HepG2 (cell line): ENCODE results near the gene RERE. TPM values are rescaled to one million over a fixed set of nuclear protein-coding genes. Genes with fewer than 3 reads are reported as not detected.

Experiments
- ATAC-seq: fragments of 200-7000 bp; cut with Tn5 transposase; 3 replicates; pipeline ENCODE4 v1.9.1; 2020; ENCODE audit warnings: mild to moderate bottlenecking, moderate library complexity
- BruUV-seq: library from RNA; stranded (reverse); fragments of 400-500 nt; replicated peaks from 2 replicates; lab custom pipeline; 2021; lab: Mats Ljungman, UMichigan
- CTCF ChIA-PET: fragments of 300-600 bp; formaldehyde crosslinking; extraction: SDS; loops from one replicate; lab custom pipeline; 2021; ENCODE audit warnings: low total read pairs, inconsistent platforms, low intra/inter-chr PET ratio; lab: Yijun Ruan, JAX
- POLR2A ChIA-PET: fragments of 350-600 bp; sonication (Branson Sonifier 250); formaldehyde crosslinking; loops from one replicate; lab custom pipeline; 2020; ENCODE audit warnings: antibody characterized with exemption, inconsistent platforms; lab: Yijun Ruan, JAX
- DNase-seq: peaks from one replicate; pipeline ENCODE4 v3.0.0-alpha.2; 2015; ENCODE audit warnings: low spot score
- FAIRE-seq: peaks from 3 replicates; lab custom pipeline; 2011; peaks lifted over from hg19 to GRCh38; lab: Jason Lieb, UNC
- H2AFZ ChIP-seq: one replicate; pipeline ENCODE4 v1.6.1; 2011; ENCODE audit warnings: low read length, inconsistent platforms
- H3K27ac ChIP-seq: fragments of 300-600 bp; 3 replicates; pipeline ENCODE4 v1.8.0; 2011; ENCODE audit warnings: mixed run types, mild to moderate bottlenecking, mixed read lengths, low read length, inconsistent platforms; ENCODE audit not compliant: insufficient read depth; ENCODE audit errors: extremely low read length
- H3K27me3 ChIP-seq, 2 experiments: fragments of 200-600 bp in 1 of 2; 2 replicates in 1 of 2; 3 replicates in 1 of 2; pipeline versions ENCODE4 v1.6.0 to v1.8.0; 2011; ENCODE audit warnings: low read length in 2 of 2, mild to moderate bottlenecking in 2 of 2, moderate library complexity in 2 of 2, inconsistent platforms in 1 of 2; ENCODE audit not compliant: insufficient read depth in 2 of 2, control insufficient read depth in 1 of 2
- H3K36me3 ChIP-seq, 2 experiments: fragments of 200-600 bp in 1 of 2; replicated peaks in 1 of 2; 2 replicates in 1 of 2; 3 replicates in 1 of 2; pipeline versions ENCODE4 v1.5.1 to v1.8.0; 2011; ENCODE audit warnings: low read length in 2 of 2, inconsistent platforms in 1 of 2; ENCODE audit not compliant: insufficient read depth in 2 of 2, control insufficient read depth in 1 of 2
- H3K4me1 ChIP-seq: 2 replicates; pipeline ENCODE4 v1.5.1; 2012; ENCODE audit warnings: low read length, inconsistent platforms; ENCODE audit not compliant: insufficient read depth
- H3K4me2 ChIP-seq: 2 replicates; pipeline ENCODE4 v1.6.0; 2011; ENCODE audit warnings: low read depth, low read length, inconsistent platforms
- H3K4me3 ChIP-seq, 3 experiments: fragments of 200-600 bp in 1 of 3; sonication (generic), shearing (Covaris generic) in 1 of 3; replicated peaks in 1 of 3; 2 replicates each; pipeline ENCODE4 v1.5.1; 2011 to 2016; ENCODE audit warnings: low read length in 3 of 3, inconsistent platforms in 2 of 3, low read depth in 2 of 3, mild to moderate bottlenecking in 2 of 3, control low read depth in 1 of 3, mixed read lengths in 1 of 3; ENCODE audit not compliant: insufficient read depth in 1 of 3
- H3K79me2 ChIP-seq: one replicate; pipeline ENCODE4 v1.6.1; 2011; ENCODE audit warnings: low read length, inconsistent platforms; ENCODE audit not compliant: insufficient read depth
- H3K9ac ChIP-seq: 2 replicates; pipeline ENCODE4 v1.6.0; 2011; ENCODE audit warnings: mild to moderate bottlenecking, low read depth, low read length, inconsistent platforms; ENCODE audit not compliant: insufficient read depth
- H3K9me3 ChIP-seq: 2 replicates; pipeline ENCODE4 v1.5.1; 2012; ENCODE audit warnings: mild to moderate bottlenecking, low read length
- H4K20me1 ChIP-seq: 2 replicates; pipeline ENCODE4 v1.6.0; 2011; ENCODE audit warnings: inconsistent platforms, mild to moderate bottlenecking, low read length, moderate library complexity; ENCODE audit not compliant: insufficient read depth
- HNRNPL ChIP-seq: fragments of 200-400 bp; formaldehyde crosslinking; IDR thresholded peaks from 2 replicates; pipeline ENCODE4 v1.6.1; 2017; ENCODE audit warnings: mild to moderate bottlenecking, low read depth, low read length
- MYNN ChIP-seq: sonication (generic); formaldehyde crosslinking; IDR thresholded peaks from 2 replicates; pipeline ENCODE4 v1.4.0; 2020; ENCODE audit warnings: mild to moderate bottlenecking, low read depth, missing genetic modification reagents
- PAX8 ChIP-seq: sonication (generic); formaldehyde crosslinking; IDR thresholded peaks from 2 replicates; pipeline ENCODE4 v1.8.0; 2022; ENCODE audit warnings: mild to moderate bottlenecking, missing genetic modification reagents, borderline replicate concordance
- STAG1 ChIP-seq: sonication (generic); formaldehyde crosslinking; IDR thresholded peaks from 2 replicates; pipeline ENCODE4 v1.4.0; 2020; ENCODE audit warnings: missing genetic modification reagents
- ZFP36L2 ChIP-seq: sonication (generic); formaldehyde crosslinking; IDR thresholded peaks from 2 replicates; pipeline ENCODE4 v1.4.0; 2020; ENCODE audit warnings: missing genetic modification reagents
- ZFY ChIP-seq: sonication (generic); formaldehyde crosslinking; IDR thresholded peaks from 2 replicates; pipeline ENCODE4 v1.4.0; 2020; ENCODE audit warnings: missing genetic modification reagents
- ZNF235 ChIP-seq: sonication (generic); formaldehyde crosslinking; IDR thresholded peaks from 2 replicates; pipeline ENCODE4 v1.8.1; 2023; ENCODE audit warnings: mild to moderate bottlenecking, missing genetic modification reagents, borderline replicate concordance
- ZNF768 ChIP-seq: sonication (generic); formaldehyde crosslinking; IDR thresholded peaks from 2 replicates; pipeline ENCODE4 v1.4.0; 2020; ENCODE audit warnings: missing genetic modification reagents
- WGBS: methylation state at CpG from one replicate; pipeline ENCODE4 v1.1.6; 2017; ENCODE audit warnings: low lambda C conversion rate; 5-methylcytosine and 5-hydroxymethylcytosine counted together
- in situ Hi-C: cut with HindIII; loops from 2 replicates; pipeline ENCODE4 v1.10.0; 2017; ENCODE audit warnings: low pct_unique_long_range_greater_than_20kb; ENCODE audit not compliant: extremely low pct_ligation_motif_present
- intact Hi-C: fragments of 100-400 bp; cut with micrococcal nuclease; formaldehyde crosslinking; loops from one replicate; pipeline ENCODE4 v1.10.0; 2022; ENCODE audit not compliant: unreplicated experiment
- polyA plus RNA-seq, 8 experiments: library from polyadenylated mRNA; depleted of rRNA in 3 of 8; stranded (reverse) in 7 of 8; unstranded in 1 of 8; fragments of >200 nt; fragmentation: Illumina TruSeq in 4 of 8; extraction: Trizol in 4 of 8; gene quantifications; 2 replicates each; pipeline versions ENCODE4 v1.2.1 to v1.2.3, GENCODE V29; 2011 to 2016; ENCODE audit warnings: low read depth in 4 of 8, missing spikeins in 1 of 8, mixed read lengths in 1 of 8; ENCODE audit not compliant: insufficient read depth in 1 of 8
- total RNA-seq, 5 experiments: library from RNA; depleted of rRNA; stranded (reverse); fragments of >200 nt; fragmentation: Illumina TruSeq; extraction: Trizol; gene quantifications; 2 replicates each; pipeline ENCODE4 v1.2.3, GENCODE V29; 2016; ENCODE audit warnings: low read depth in 1 of 5
- TF ChIP-seq, protein P1 (sequence below): sonication (generic); formaldehyde crosslinking; IDR thresholded peaks from 2 replicates; pipeline ENCODE4 v1.4.0; 2020; ENCODE audit warnings: mild to moderate bottlenecking, missing genetic modification reagents
- TF ChIP-seq, protein P2 (sequence below): sonication (generic); formaldehyde crosslinking; IDR thresholded peaks from 2 replicates; pipeline ENCODE4 v1.5.0; 2020; ENCODE audit warnings: mild to moderate bottlenecking, missing genetic modification reagents
- TF ChIP-seq, protein P3 (sequence below): sonication (generic); formaldehyde crosslinking; IDR thresholded peaks from 2 replicates; pipeline ENCODE4 v1.5.0; 2020; ENCODE audit warnings: mild to moderate bottlenecking, missing genetic modification reagents, moderate library complexity
- TF ChIP-seq, protein P4 (sequence below): sonication (generic); formaldehyde crosslinking; IDR thresholded peaks from 2 replicates; pipeline ENCODE4 v1.4.0; 2020; ENCODE audit warnings: missing genetic modification reagents, borderline replicate concordance
- TF ChIP-seq, protein P5 (sequence below): sonication (generic); formaldehyde crosslinking; IDR thresholded peaks from 2 replicates; pipeline ENCODE4 v1.5.1; 2020; ENCODE audit warnings: mild to moderate bottlenecking, missing genetic modification reagents, moderate library complexity

Gene RERE
- total and polyA plus RNA-seq, 2 of the 13 experiments (the other 11 are each of a cell fraction or from before 2014, with no cell fraction given), result 18.3 to 21.9 TPM

DNA sequence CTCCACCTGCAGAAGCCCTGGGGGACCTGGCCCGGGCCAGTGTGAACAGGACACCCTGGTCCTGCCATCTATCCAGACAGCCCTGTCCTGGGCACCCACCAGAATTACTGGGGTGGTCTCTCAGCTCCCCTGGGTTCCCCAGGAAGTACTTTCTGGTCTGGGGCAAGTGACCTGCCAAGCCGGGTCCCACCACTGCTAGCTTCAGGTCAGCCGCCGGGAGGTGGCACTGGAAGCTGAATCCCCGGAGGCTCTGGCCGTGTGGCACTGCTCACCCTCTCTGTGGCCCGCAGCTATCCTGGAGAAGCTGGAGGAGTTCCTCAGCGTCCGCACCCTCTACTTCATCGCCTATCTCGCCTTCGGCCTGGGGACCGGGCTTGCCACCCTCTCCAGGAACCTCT is 478.2 kb downstream of the RERE start:
- no peak overlapping the region for H3K9ac ChIP-seq
- H2AFZ ChIP-seq, result no peak overlapping the region
- FAIRE-seq, result no peak
- BruUV-seq, result no TSS peak
- ChIA-PET CTCF (no interaction called here), POLR2A (interaction anchor here (0.7 kb wide), 1 partner anchor 8 kb away, joined by 3 read pairs; no protein-coding TSS in a partner anchor)
- no peaks in the 10 kb centered on the region for H3K36me3 ChIP-seq
- 48% methylated on average over 9 of the region's 13 CpGs for WGBS
- H4K20me1 ChIP-seq, result no peaks in the 10 kb centered on the region
- H3K4me1 ChIP-seq, result peaks cover 23% of the 10 kb centered on the region
- H3K27ac ChIP-seq, result no peak overlapping the region
- no peak for DNase-seq
- no peaks in the 10 kb centered on the region for H3K79me2 ChIP-seq
- in situ Hi-C loops (no loop called here), intact Hi-C loops (no loop called here)
- peak overlapping the region; percentile 23; the same call in 1 of the 2 replicates for H3K4me2 ChIP-seq
- H3K27me3 ChIP-seq, result peaks cover 5 to 35% of the 10 kb centered on the region in 2 experiments; a peak in 4 of 5 replicates
- peak; percentile 17 for ATAC-seq
- no peak overlapping the region for H3K4me3 ChIP-seq
- H3K9me3 ChIP-seq, result no peaks in the 10 kb centered on the region
- TF ChIP-seq, protein P1, sequence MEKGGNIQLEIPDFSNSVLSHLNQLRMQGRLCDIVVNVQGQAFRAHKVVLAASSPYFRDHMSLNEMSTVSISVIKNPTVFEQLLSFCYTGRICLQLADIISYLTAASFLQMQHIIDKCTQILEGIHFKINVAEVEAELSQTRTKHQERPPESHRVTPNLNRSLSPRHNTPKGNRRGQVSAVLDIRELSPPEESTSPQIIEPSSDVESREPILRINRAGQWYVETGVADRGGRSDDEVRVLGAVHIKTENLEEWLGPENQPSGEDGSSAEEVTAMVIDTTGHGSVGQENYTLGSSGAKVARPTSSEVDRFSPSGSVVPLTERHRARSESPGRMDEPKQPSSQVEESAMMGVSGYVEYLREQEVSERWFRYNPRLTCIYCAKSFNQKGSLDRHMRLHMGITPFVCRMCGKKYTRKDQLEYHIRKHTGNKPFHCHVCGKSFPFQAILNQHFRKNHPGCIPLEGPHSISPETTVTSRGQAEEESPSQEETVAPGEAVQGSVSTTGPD (CRISPR knock-in tag), result no peak
- TF ChIP-seq ZFP36L2 (CRISPR knock-in tag), result no peak
- TF ChIP-seq ZNF768 (CRISPR knock-in tag), result peak; percentile 35; the same call in 1 of the 2 replicates
- TF ChIP-seq, protein P2, sequence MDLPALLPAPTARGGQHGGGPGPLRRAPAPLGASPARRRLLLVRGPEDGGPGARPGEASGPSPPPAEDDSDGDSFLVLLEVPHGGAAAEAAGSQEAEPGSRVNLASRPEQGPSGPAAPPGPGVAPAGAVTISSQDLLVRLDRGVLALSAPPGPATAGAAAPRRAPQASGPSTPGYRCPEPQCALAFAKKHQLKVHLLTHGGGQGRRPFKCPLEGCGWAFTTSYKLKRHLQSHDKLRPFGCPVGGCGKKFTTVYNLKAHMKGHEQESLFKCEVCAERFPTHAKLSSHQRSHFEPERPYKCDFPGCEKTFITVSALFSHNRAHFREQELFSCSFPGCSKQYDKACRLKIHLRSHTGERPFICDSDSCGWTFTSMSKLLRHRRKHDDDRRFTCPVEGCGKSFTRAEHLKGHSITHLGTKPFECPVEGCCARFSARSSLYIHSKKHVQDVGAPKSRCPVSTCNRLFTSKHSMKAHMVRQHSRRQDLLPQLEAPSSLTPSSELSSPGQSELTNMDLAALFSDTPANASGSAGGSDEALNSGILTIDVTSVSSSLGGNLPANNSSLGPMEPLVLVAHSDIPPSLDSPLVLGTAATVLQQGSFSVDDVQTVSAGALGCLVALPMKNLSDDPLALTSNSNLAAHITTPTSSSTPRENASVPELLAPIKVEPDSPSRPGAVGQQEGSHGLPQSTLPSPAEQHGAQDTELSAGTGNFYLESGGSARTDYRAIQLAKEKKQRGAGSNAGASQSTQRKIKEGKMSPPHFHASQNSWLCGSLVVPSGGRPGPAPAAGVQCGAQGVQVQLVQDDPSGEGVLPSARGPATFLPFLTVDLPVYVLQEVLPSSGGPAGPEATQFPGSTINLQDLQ (CRISPR knock-in tag), result no peak
- TF ChIP-seq, protein P3, sequence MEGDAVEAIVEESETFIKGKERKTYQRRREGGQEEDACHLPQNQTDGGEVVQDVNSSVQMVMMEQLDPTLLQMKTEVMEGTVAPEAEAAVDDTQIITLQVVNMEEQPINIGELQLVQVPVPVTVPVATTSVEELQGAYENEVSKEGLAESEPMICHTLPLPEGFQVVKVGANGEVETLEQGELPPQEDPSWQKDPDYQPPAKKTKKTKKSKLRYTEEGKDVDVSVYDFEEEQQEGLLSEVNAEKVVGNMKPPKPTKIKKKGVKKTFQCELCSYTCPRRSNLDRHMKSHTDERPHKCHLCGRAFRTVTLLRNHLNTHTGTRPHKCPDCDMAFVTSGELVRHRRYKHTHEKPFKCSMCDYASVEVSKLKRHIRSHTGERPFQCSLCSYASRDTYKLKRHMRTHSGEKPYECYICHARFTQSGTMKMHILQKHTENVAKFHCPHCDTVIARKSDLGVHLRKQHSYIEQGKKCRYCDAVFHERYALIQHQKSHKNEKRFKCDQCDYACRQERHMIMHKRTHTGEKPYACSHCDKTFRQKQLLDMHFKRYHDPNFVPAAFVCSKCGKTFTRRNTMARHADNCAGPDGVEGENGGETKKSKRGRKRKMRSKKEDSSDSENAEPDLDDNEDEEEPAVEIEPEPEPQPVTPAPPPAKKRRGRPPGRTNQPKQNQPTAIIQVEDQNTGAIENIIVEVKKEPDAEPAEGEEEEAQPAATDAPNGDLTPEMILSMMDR, result peak; percentile 31
- TF ChIP-seq ZFY (CRISPR knock-in tag), result no peak
- peak; percentile 19; the same call in 1 of the 2 replicates for TF ChIP-seq STAG1
- TF ChIP-seq, protein P4, sequence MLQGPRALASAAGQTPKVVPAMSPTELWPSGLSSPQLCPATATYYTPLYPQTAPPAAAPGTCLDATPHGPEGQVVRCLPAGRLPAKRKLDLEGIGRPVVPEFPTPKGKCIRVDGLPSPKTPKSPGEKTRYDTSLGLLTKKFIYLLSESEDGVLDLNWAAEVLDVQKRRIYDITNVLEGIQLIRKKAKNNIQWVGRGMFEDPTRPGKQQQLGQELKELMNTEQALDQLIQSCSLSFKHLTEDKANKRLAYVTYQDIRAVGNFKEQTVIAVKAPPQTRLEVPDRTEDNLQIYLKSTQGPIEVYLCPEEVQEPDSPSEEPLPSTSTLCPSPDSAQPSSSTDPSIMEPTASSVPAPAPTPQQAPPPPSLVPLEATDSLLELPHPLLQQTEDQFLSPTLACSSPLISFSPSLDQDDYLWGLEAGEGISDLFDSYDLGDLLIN (CRISPR knock-in tag), result no peak
- TF ChIP-seq PAX8 (CRISPR knock-in tag), result no peak
- TF ChIP-seq, protein P5, sequence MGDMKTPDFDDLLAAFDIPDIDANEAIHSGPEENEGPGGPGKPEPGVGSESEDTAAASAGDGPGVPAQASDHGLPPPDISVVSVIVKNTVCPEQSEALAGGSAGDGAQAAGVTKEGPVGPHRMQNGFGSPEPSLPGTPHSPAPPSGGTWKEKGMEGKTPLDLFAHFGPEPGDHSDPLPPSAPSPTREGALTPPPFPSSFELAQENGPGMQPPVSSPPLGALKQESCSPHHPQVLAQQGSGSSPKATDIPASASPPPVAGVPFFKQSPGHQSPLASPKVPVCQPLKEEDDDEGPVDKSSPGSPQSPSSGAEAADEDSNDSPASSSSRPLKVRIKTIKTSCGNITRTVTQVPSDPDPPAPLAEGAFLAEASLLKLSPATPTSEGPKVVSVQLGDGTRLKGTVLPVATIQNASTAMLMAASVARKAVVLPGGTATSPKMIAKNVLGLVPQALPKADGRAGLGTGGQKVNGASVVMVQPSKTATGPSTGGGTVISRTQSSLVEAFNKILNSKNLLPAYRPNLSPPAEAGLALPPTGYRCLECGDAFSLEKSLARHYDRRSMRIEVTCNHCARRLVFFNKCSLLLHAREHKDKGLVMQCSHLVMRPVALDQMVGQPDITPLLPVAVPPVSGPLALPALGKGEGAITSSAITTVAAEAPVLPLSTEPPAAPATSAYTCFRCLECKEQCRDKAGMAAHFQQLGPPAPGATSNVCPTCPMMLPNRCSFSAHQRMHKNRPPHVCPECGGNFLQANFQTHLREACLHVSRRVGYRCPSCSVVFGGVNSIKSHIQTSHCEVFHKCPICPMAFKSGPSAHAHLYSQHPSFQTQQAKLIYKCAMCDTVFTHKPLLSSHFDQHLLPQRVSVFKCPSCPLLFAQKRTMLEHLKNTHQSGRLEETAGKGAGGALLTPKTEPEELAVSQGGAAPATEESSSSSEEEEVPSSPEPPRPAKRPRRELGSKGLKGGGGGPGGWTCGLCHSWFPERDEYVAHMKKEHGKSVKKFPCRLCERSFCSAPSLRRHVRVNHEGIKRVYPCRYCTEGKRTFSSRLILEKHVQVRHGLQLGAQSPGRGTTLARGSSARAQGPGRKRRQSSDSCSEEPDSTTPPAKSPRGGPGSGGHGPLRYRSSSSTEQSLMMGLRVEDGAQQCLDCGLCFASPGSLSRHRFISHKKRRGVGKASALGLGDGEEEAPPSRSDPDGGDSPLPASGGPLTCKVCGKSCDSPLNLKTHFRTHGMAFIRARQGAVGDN, result no peak
- TF ChIP-seq MYNN (CRISPR knock-in tag), result no peak
- 0 out of 2 replicates have a peak, but pooled peaks have one; percentile 34 for TF ChIP-seq HNRNPL
- no peak for TF ChIP-seq ZNF235 (CRISPR knock-in tag)
